Uterus (tissue), 2 donors: ENCODE data around the gene CRISPLD2.

Source experiments
- CTCF ChIP-seq, 4 experiments: fragments of 200-600 bp in 2 of 4; fragments of 450-650 bp in 2 of 4; sonication (generic) in 2 of 4; IDR thresholded peaks; one replicate each; pipeline ENCODE4 v1.5.1; 2016 to 2019; ENCODE audit warnings: antibody characterized with exemption in 4 of 4, mild to moderate bottlenecking in 2 of 4, moderate library complexity in 1 of 4
- POLR2A ChIP-seq, 2 donors: fragments of 450-650 bp; IDR thresholded peaks; one replicate each; pipeline ENCODE4 v1.6.1; 2016; ENCODE audit warnings: antibody characterized with exemption in 2 of 2, mild to moderate bottlenecking in 1 of 2, moderate library complexity in 1 of 2

GRCh38 chr16:84825896-84826557, 6.2 kb downstream of the CRISPLD2 start:
- TF ChIP-seq CTCF (IDR thresholded peaks at IDR 0.05): no peak
- no peak for TF ChIP-seq POLR2A (IDR thresholded peaks at IDR 0.05)
